GM12892 (cell line): ENCODE results near the gene RTN4RL1.
"Not testable (repeated sequence)": the region's sequence is repeated elsewhere in the genome, so short reads cannot be mapped to it uniquely, and the experiment has no call there.

ENCODE experiments used
- DNase-seq: peaks from one replicate; pipeline ENCODE4 v3.0.0; 2011; ENCODE audit not compliant: insufficient read length
- FAIRE-seq: peaks from 2 replicates; lab custom pipeline; 2011; peaks lifted over from hg19 to GRCh38; lab: Jason Lieb, UNC
- POLR2A ChIP-seq: IDR thresholded peaks from 2 replicates; pipeline ENCODE4 v1.6.1; 2011; ENCODE audit warnings: low read depth, low read length, control low read depth
- POLR2AphosphoS5 ChIP-seq: IDR thresholded peaks from 2 replicates; pipeline ENCODE4 v1.6.1; 2011; ENCODE audit warnings: low read depth, low read length, control low read depth
- TAF1 ChIP-seq: IDR thresholded peaks from 2 replicates; pipeline ENCODE4 v1.6.1; 2011; ENCODE audit warnings: low read depth, mild to moderate bottlenecking, control low read depth, low read length, borderline replicate concordance

The RTN4RL1 gene

DNA sequence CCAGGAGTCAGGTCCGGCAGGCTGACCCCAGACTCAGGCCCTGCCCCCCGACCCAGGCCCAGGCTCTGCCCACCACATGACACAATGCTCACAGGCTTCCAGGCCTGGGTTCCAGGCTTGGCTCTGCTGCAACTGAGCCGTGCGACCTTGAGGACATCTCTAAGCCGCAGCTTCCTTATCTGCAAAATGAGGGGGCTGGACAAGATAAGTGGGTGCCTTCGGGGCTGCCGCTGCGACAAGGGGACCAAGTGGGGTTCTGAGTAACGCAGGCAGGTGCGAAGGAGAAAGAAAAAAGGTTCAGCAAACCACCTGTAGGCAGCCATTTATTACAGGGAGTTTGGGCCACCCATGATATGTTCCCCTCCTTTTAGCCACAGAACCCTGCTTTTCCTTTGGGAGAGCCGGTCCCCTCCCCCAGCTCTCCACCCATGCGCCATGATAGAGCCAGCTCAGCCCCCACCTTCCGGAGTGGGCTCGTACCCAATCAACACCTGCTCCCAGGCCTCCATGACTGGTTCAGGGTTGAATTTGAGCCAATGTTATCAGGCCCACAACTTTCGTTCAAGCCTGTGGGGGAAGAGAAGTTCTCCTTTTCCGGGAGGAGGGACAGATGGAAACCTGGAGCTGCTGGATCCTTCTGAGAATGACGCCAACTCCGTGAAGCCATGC lies 38.2 kb downstream of the RTN4RL1 start:
- DNase-seq (no peak), FAIRE-seq (no peak)
- no peak for TF ChIP-seq TAF1
- TF ChIP-seq POLR2A, result no peak
- no peak for TF ChIP-seq POLR2AphosphoS5

DNA sequence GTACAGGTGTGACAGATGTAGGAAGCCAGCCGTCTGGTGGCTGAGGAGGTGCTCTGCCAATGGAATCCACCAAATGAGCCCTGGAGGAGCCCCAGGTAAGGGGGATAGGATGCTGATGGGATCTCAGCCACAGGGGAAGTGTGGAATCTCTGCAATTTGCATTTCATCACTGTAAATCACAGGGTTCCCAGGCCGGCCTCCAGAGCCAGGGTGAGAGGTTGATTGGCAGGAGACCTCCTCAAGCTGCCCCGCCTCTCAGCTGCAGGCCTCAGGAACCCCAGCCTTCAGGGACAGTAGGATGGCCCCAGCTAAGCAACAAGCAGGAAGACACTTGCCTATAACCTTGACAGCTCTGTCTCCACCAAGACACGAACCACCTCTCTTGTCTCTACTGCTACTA lies 39.4 kb downstream of the RTN4RL1 start:
- DNase-seq (no peak), FAIRE-seq (no peak)
- no peak for TF ChIP-seq POLR2AphosphoS5
- TF ChIP-seq TAF1, result no peak
- no peak for TF ChIP-seq POLR2A

GRCh38 chr17:1985093-1985492 lies 40.0 kb downstream of the RTN4RL1 start:
- no peak for DNase-seq
- no peak for TF ChIP-seq TAF1
- no peak for FAIRE-seq

- FAIRE-seq, DNase-seq: not testable (repeated sequence)
These were observed 42.3 kb downstream of the RTN4RL1 start for GRCh38 chr17:1982793-1983366.

DNA sequence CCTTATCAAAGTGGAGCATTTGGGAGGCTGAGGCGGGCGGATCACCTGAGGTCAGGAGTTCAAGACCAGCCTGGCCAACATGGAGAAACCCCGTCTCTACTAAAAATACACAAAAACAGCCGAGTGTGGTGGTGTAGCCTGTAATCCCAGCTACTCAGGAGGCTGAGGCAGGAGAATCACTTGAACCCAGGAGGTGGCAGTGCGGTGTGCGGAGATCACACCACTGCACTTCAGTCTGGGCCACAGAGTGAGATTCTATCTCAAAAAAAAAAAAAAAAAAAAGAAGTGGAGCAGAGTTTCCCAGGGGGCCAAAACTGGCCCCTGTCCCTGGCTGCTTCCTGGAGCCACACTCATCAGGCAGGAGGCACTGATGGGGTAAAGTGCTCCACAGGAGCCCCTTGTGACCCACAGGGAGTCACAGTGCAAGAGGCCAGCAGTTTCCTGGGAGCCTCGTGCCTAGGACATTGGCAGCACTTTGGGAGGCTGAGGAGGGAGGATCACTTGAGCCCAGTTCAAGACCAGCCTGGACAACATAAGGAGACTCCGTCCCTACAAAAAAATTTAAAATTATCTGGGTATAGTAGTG lies 44.4 kb downstream of the RTN4RL1 start:
- DNase-seq, result no peak
- no peak for FAIRE-seq
- TF ChIP-seq TAF1 (no peak), POLR2AphosphoS5 (no peak), POLR2A (no peak)

DNA sequence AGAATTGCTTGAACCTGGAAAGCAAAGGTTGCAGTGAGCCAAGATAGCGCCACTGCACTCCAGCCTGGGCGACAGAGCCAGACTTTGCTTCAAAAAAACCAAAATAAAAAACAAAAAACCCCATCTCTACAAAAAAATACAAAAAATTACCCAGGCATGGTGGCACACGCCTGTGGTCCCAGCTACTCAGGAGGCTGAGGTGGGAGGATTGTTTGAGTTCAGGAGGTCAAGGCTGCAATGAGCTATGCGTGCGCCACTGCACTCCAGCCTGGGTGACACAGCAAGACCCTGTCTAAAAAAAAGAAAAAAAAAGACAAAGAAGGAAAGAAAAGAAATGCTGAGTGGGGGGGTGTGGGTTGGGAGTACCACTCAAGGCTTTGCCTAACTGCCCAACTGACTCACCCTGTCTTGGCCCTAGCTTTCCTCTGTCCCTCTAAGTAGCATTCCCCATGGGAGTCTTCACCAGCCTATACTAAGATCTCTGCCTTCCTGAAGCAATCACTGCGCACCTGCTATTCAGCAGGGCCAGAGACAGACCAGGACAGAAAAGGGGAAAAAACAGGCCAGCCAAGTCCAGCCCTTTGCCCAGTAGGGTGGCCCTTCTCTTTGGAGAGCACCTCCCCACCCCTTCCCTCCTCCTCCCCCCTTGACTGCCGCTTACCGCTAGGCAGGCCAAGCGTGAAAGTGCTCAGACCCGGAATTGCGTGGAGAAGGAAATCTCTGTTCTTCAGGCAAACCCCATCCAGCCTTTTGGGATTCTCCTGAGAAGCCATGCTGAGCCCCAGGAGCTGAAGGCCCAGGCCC lies 45.8 kb downstream of the RTN4RL1 start:
- no peak for TF ChIP-seq POLR2A
- no peak for TF ChIP-seq TAF1
- TF ChIP-seq POLR2AphosphoS5, result no peak

GRCh38 chr17:1978396-1978949 lies 46.7 kb downstream of the RTN4RL1 start:
- FAIRE-seq, result no peak
- TF ChIP-seq TAF1, result no peak
- no peak for TF ChIP-seq POLR2AphosphoS5
- TF ChIP-seq POLR2A, result no peak
- DNase-seq, result no peak

More for the DNA sequence above, 45.8 kb downstream of the RTN4RL1 start:
- FAIRE-seq (no peak), DNase-seq (no peak)

GRCh38 chr17:1977583-1978395 lies 47.3 kb downstream of the RTN4RL1 start:
- FAIRE-seq, result no peak
- no peak for TF ChIP-seq POLR2A
- no peak for TF ChIP-seq TAF1
- no peak for TF ChIP-seq POLR2AphosphoS5
- no peak for DNase-seq

DNA sequence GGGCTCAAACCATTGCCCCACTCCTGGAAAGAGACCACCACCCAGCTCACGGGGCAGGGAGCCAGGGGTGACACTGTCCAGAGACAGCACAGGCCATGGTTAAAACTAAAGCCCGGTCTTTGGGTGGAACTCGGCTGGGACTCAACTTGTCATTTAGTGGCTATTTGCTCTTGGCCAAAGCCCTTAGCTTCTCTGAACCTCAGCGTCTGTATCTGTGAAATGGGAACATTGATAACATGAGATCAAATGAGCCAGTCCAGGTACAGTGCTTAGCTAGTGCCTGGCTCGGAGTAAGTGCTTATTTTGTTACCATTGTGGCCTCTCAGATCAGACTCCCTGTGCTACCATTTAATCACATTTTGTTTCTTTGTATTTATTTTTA lies 48.5 kb downstream of the RTN4RL1 start:
- TF ChIP-seq POLR2A (no peak), TAF1 (no peak), POLR2AphosphoS5 (no peak)
- FAIRE-seq (no peak), DNase-seq (no peak)

DNA sequence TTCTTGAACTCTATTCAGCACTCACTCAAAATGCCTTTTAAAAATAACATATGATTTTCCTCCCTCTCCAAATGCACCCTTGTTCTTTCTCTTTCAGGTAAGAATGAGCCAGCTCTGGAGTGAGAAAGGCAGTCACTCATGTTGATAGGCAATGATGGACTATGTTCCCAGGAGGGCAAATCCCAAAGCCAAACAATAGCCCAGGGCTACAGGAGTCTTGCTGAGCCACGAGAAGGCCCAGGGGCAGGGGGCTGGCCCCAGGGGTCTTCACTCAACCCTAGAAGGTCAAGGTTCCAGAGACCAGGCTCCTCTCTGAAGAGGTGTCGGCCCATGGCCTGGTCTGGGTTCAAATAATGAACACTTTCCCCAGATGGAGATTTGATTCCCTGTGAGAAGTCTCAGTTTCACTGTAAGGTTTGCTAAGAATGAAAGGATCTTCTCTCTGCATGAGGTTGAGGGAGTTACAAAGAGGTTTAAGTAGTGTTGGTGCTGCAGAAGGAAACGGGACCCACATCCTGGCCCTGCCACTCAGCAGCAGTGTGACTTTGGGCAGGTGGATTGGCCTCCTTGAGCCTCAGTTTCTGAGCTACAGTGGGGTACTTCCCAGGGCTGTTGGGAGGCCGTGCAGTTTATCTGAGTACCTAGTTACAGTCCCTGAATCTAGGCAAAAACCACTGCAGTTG lies 49.0 kb downstream of the RTN4RL1 start:
- DNase-seq, result no peak
- TF ChIP-seq POLR2AphosphoS5, result no peak
- no peak for TF ChIP-seq POLR2A
- no peak for TF ChIP-seq TAF1
- FAIRE-seq, result no peak
